Measurements from ENCODE around the gene LMO1. TPM values are rescaled to one million over a fixed set of nuclear protein-coding genes. Genes with fewer than 3 reads are reported as not detected.

LMO1 gene
- total and polyA plus RNA-seq, 2 of the 13 experiments (the other 11 are each of a cell fraction or from before 2014, with no cell fraction given), result not detected

DNA sequence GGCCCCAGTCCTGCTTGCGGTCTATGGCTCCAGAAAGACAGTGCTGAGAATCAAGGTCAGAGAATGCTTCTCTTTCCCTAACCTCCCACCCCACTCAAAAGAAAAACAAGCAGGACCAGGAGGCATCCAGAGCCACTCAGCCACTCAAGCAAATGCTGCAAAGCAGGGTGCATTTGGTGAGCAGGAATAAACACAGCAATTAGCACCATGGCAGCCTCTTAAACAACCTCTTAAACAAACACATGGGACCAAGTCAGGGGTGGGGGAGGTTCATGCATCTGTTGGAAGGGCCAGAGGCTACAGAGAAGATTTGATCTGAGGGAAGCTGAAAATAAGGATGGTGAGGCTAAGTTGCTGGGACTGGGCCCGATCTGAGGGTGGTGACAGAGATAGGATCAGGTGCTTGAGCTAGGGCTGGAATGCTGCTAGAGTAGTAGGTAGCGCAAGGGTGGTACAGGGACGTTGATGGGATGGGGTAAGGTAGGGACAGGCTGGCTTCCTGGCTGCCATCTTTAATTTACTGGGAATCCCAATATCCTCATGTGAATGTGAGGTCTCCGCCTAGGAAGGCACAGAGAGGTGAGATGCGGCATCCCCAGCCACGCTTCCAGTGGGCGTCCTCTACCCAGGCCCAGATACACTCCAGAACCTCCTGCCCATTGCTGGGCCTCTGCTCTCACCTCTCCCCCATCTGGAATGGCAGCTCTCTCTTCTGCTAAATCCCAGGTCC is 26.6 kb upstream of the LMO1 start (continued):
- TF ChIP-seq FOXA1 (IDR thresholded peaks at IDR 0.05) (no peak), FOXA1 (CRISPR knock-in tag; IDR thresholded peaks at IDR 0.05) (no peak)

DNA sequence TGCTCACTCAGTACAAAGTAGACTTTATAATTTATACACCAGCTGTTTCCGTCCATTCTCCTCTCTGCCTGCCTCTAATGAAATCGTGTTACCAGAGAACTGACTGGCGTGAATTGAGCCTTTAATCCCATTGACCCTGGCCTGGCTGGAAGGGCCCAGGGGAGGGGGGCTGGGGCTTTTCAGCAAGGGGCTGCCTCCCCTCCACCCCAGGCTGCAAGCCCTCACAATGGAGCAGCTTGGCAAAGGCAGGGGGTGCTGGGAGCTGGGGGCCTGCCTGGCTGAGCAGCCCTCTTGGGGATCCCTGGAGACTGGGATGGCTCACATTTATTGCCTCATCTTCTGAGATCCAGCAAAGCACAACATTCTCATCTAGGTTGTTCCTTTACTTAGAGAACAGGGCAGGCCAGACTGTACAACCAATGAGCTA is 25.8 kb upstream of the LMO1 start:
- no peak for ATAC-seq
- CTCF ChIA-PET (ENCODE audit: low intra/inter-chr PET ratio, low total read pairs), result no interaction called here
- POLR2A ChIA-PET, result no interaction called here
- intact Hi-C loops (cut with micrococcal nuclease; ENCODE audit: unreplicated experiment), result no loop called here
- H3K27ac ChIP-seq (ENCODE audit: extremely low read length, insufficient read depth, low read length), result no peak overlapping the region
- H2AFZ ChIP-seq (ENCODE audit: low read length), result no peak overlapping the region
- no TSS peak for BruUV-seq (replicated peaks)
- in situ Hi-C loops (cut with HindIII; ENCODE audit: extremely low pct_ligation_motif_present, low pct_unique_long_range_greater_than_20kb), result no loop called here
- no peak for DNase-seq (ENCODE audit: low spot score)
- no peaks in the 10 kb centered on the region for H3K9me3 ChIP-seq (ENCODE audit: low read length)
- H3K9ac ChIP-seq (ENCODE audit: insufficient read depth, low read depth, low read length), result no peak overlapping the region
- H3K27me3 ChIP-seq (ENCODE audit: control insufficient read depth in 1 of 2, insufficient read depth in 2 of 2, low read length in 2 of 2), result peaks cover 3 to 13% of the 10 kb centered on the region in 2 experiments; a peak in 2 of 5 replicates
- whole genome bisulfite sequencing (ENCODE audit: low lambda C conversion rate), result 39% methylated on average over 3 of the region's 3 CpGs
- no peak overlapping the region for H3K4me3 ChIP-seq (replicated peaks in 1 of 3; ENCODE audit: insufficient read depth in 1 of 3, low read depth in 2 of 3, low read length in 3 of 3)
- no peaks in the 10 kb centered on the region for H3K36me3 ChIP-seq (replicated peaks in 1 of 2; ENCODE audit: control insufficient read depth in 1 of 2, insufficient read depth in 2 of 2, low read length in 2 of 2)
- H3K79me2 ChIP-seq (ENCODE audit: insufficient read depth, low read length), result no peaks in the 10 kb centered on the region
- H3K4me1 ChIP-seq (ENCODE audit: insufficient read depth, low read length), result no peaks in the 10 kb centered on the region
- H4K20me1 ChIP-seq (ENCODE audit: insufficient read depth, low read length), result no peaks in the 10 kb centered on the region
- FAIRE-seq, result no peak
- no peak overlapping the region for H3K4me2 ChIP-seq (ENCODE audit: low read depth, low read length)
- TF ChIP-seq ZFYVE20 (CRISPR knock-in tag; IDR thresholded peaks at IDR 0.05; ENCODE audit: borderline replicate concordance, low read depth) (no peak), ZNF547 (CRISPR knock-in tag; IDR thresholded peaks at IDR 0.05) (no peak), SKI (IDR thresholded peaks at IDR 0.05; ENCODE audit: partially characterized antibody) (no peak), SNAPC4 (CRISPR knock-in tag; IDR thresholded peaks at IDR 0.05) (no peak), POLR2G (IDR thresholded peaks at IDR 0.05; ENCODE audit: low read depth, low read length) (no peak), TOPORS (CRISPR knock-in tag; IDR thresholded peaks at IDR 0.05) (no peak), ZNF580 (CRISPR knock-in tag; IDR thresholded peaks at IDR 0.05; ENCODE audit: borderline replicate concordance, low read depth) (no peak), HIVEP1 (CRISPR knock-in tag; IDR thresholded peaks at IDR 0.05) (no peak), KLF16 (CRISPR knock-in tag; IDR thresholded peaks at IDR 0.05) (no peak), AGO2 (optimal IDR thresholded peaks at IDR 0.05; ENCODE audit: low read depth, low read length) (no peak), ZNF512 (CRISPR knock-in tag; IDR thresholded peaks at IDR 0.05) (no peak), MLLT10 (CRISPR knock-in tag; IDR thresholded peaks at IDR 0.05) (no peak), ZBTB20 (CRISPR knock-in tag; IDR thresholded peaks at IDR 0.05; ENCODE audit: borderline replicate concordance, low read depth) (no peak)

Measured in HepG2 (cell line).